KMS-11 (cell line): ENCODE data around the gene MDN1.

Source experiments
- H2AFZ ChIP-seq: fragments of 200-600 bp; sonication (generic); 2 replicates; pipeline ENCODE4 v1.6.1; 2016; ENCODE audit warnings: antibody characterized with exemption, mixed run types, low read depth
- H3K27ac ChIP-seq: fragments of 200-600 bp; sonication (generic); 2 replicates; pipeline ENCODE4 v1.6.1; 2016; ENCODE audit warnings: mild to moderate bottlenecking, mixed run types
- H3K27me3 ChIP-seq: fragments of 200-600 bp; sonication (generic); 2 replicates; pipeline ENCODE4 v1.6.1; 2017; ENCODE audit warnings: mild to moderate bottlenecking, low read depth, mixed run types, moderate library complexity; ENCODE audit not compliant: insufficient read depth
- H3K36me3 ChIP-seq: fragments of 200-600 bp; sonication (generic); 2 replicates; pipeline ENCODE4 v1.6.1; 2017; ENCODE audit warnings: mild to moderate bottlenecking, mixed run types; ENCODE audit not compliant: insufficient read depth
- H3K4me1 ChIP-seq: fragments of 200-600 bp; sonication (generic); 2 replicates; pipeline ENCODE4 v1.6.1; 2016; ENCODE audit warnings: mild to moderate bottlenecking, low read depth, mixed run types; ENCODE audit not compliant: poor library complexity, severe bottlenecking
- H3K4me2 ChIP-seq: fragments of 200-600 bp; sonication (generic); 2 replicates; pipeline ENCODE4 v1.7.0; 2016; ENCODE audit warnings: mild to moderate bottlenecking, mixed run types
- H3K4me3 ChIP-seq: fragments of 200-600 bp; sonication (generic); IDR thresholded peaks from 2 replicates; pipeline ENCODE4 v1.6.1; 2017; ENCODE audit warnings: low read depth, low read length, mixed read lengths; ENCODE audit not compliant: insufficient read depth
- H3K79me2 ChIP-seq: fragments of 200-600 bp; sonication (generic); 2 replicates; pipeline ENCODE4 v1.6.1; 2016; ENCODE audit warnings: low read depth, mixed run types; ENCODE audit not compliant: insufficient read depth
- H3K9ac ChIP-seq: fragments of 200-600 bp; sonication (generic); 2 replicates; pipeline ENCODE4 v1.6.1; 2016; ENCODE audit warnings: mild to moderate bottlenecking, mixed run types
- H4K20me1 ChIP-seq: fragments of 200-600 bp; sonication (generic); 2 replicates; pipeline ENCODE4 v1.6.1; 2016; ENCODE audit warnings: mild to moderate bottlenecking, mixed run types; ENCODE audit not compliant: insufficient read depth
- TF ChIP-seq, protein P1 (sequence below): fragments of 200-600 bp; sonication (generic); conservative IDR thresholded peaks from 2 replicates; pipeline ENCODE4 v1.6.1; 2017; ENCODE audit warnings: low read depth, mild to moderate bottlenecking, antibody characterized with exemption, low read length, moderate library complexity, mixed read lengths

The MDN1 gene

GRCh38 chr6:89615882-89616281, 203.7 kb downstream of the MDN1 start:
- H4K20me1 ChIP-seq = no peaks in the 10 kb centered on the region
- TF ChIP-seq, protein P1, sequence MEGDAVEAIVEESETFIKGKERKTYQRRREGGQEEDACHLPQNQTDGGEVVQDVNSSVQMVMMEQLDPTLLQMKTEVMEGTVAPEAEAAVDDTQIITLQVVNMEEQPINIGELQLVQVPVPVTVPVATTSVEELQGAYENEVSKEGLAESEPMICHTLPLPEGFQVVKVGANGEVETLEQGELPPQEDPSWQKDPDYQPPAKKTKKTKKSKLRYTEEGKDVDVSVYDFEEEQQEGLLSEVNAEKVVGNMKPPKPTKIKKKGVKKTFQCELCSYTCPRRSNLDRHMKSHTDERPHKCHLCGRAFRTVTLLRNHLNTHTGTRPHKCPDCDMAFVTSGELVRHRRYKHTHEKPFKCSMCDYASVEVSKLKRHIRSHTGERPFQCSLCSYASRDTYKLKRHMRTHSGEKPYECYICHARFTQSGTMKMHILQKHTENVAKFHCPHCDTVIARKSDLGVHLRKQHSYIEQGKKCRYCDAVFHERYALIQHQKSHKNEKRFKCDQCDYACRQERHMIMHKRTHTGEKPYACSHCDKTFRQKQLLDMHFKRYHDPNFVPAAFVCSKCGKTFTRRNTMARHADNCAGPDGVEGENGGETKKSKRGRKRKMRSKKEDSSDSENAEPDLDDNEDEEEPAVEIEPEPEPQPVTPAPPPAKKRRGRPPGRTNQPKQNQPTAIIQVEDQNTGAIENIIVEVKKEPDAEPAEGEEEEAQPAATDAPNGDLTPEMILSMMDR = no peak
- H2AFZ ChIP-seq = no peak overlapping the region
- no peaks in the 10 kb centered on the region for H3K79me2 ChIP-seq
- no peak overlapping the region for H3K4me3 ChIP-seq
- no peaks in the 10 kb centered on the region for H3K36me3 ChIP-seq
- peaks cover 11% of the 10 kb centered on the region for H3K4me1 ChIP-seq
- H3K4me2 ChIP-seq = no peak overlapping the region
- no peak overlapping the region for H3K9ac ChIP-seq
- no peaks in the 10 kb centered on the region for H3K27me3 ChIP-seq
- H3K27ac ChIP-seq = no peak overlapping the region

DNA sequence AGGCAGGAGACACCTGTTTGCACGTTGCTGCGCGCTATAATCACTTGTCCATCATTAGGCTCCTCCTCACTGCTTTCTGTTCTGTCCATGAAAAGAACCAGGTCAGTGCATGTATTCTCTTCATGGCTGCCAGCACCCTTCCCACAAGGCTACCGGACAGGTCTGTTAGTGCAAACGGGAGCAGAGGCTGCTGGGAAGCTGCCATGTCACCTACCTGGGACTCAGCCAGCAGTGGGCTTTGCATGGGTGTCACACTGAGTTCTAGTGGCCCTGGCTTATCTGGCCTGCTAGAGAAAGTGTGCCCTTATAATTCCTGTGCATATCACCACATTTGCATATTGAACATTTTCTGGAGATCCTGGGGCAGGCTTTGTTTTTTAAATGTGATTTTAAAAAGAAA, 205.8 kb downstream of the MDN1 start:
- H3K36me3 ChIP-seq = no peaks in the 10 kb centered on the region
- no peaks in the 10 kb centered on the region for H4K20me1 ChIP-seq
- no peaks in the 10 kb centered on the region for H3K27me3 ChIP-seq
- H3K79me2 ChIP-seq = no peaks in the 10 kb centered on the region
- H3K4me3 ChIP-seq = no peak overlapping the region
- H3K9ac ChIP-seq = no peak overlapping the region
- no peak overlapping the region for H3K27ac ChIP-seq
- H3K4me2 ChIP-seq = no peak overlapping the region
- no peak overlapping the region for H2AFZ ChIP-seq
- TF ChIP-seq, protein P1 = no peak
- peaks cover 11% of the 10 kb centered on the region for H3K4me1 ChIP-seq

DNA sequence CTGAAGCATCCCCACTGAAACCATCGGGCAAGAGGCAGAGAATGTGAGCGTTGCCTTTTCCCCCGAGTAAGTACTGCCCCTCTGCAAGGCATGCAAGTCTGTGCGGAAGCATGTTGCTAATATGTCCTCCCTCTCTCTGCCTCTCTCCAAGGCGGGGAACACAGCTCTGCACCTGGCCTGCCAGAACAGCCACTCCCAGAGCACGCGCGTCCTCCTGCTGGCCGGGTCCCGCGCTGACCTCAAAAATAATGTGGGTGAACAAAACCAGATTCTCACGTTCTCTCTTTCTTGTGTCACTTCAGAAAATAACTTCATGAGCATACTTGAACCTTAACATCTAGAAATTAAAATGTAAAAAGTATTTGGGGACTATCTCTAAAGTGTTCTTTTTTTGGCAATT, 207.5 kb downstream of the MDN1 start:
- Histone ChIP-seq H2AFZ (no peak overlapping the region), H3K36me3 (no peaks in the 10 kb centered on the region), H3K9ac (no peak overlapping the region), H3K27me3 (no peaks in the 10 kb centered on the region), H3K4me2 (no peak overlapping the region), H3K79me2 (no peaks in the 10 kb centered on the region), H3K4me1 (peaks cover 11% of the 10 kb centered on the region), H3K27ac (no peak overlapping the region), H4K20me1 (no peaks in the 10 kb centered on the region), H3K4me3 (no peak overlapping the region)
- TF ChIP-seq, protein P1 = no peak

DNA sequence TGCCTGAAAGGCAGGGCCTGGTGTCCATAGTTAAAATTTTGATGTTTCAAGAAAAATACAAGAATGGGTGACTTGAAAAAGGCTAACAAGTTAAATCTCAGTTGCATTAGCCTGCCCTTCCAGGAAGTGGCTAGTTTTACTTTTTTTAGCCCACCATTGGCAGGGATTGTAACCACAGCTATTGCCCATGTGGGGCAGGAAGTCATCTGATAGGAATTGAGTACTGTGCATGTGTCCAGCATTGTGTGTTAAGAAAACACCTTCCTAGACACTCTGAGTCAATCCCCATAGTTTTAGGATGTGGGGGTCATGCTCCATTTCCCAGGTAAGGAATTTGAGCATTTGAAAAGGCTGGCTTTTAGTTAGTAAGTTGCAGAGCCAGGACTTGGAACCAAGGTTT, 207.9 kb downstream of the MDN1 start:
- Histone ChIP-seq H3K27me3 (no peaks in the 10 kb centered on the region), H3K4me2 (peak overlapping the region; percentile 17; the same call in 1 of the 2 replicates), H3K36me3 (no peaks in the 10 kb centered on the region), H3K79me2 (no peaks in the 10 kb centered on the region), H3K9ac (no peak overlapping the region), H2AFZ (no peak overlapping the region), H4K20me1 (no peaks in the 10 kb centered on the region), H3K4me3 (no peak overlapping the region), H3K27ac (no peak overlapping the region), H3K4me1 (peaks cover 11% of the 10 kb centered on the region)
- TF ChIP-seq, protein P1 = no peak
